H1 (cell line): ENCODE results near the gene THBS3. TPM values are rescaled to one million over a fixed set of nuclear protein-coding genes. Genes with fewer than 3 reads are reported as not detected.

Source experiments
- CTCF ChIA-PET: fragments of 300-600 bp; sonication (Branson Sonifier 250); formaldehyde crosslinking; loops from one replicate; lab custom pipeline; 2021; ENCODE audit not compliant: partially characterized antibody; lab: Charles Lee
- POLR2A ChIA-PET: fragments of 300-600 bp; sonication (Branson Sonifier 250); formaldehyde crosslinking; loops from one replicate; lab custom pipeline; 2021; ENCODE audit warnings: inconsistent platforms; ENCODE audit not compliant: partially characterized antibody; lab: Charles Lee
- DNase-seq, 2 experiments: peaks; one replicate each; pipeline versions ENCODE4 v3.0.0 to v3.0.0-alpha.2; 2010 to 2022; ENCODE audit warnings: low spot score in 2 of 2, low read depth in 1 of 2, mixed read lengths in 1 of 2
- FAIRE-seq: peaks from 2 replicates; lab custom pipeline; 2011; peaks lifted over from hg19 to GRCh38; lab: Jason Lieb, UNC
- H2AFZ ChIP-seq: 2 replicates; pipeline ENCODE4 v1.8.1; 2012; ENCODE audit warnings: low read length, inconsistent platforms
- H2AK5ac ChIP-seq: 2 replicates; pipeline ENCODE4 v1.6.1; 2013; ENCODE audit warnings: low read depth, low read length
- H2BK120ac ChIP-seq: replicated peaks from 2 replicates; pipeline ENCODE3; 2013; ENCODE audit warnings: low read depth, low read length, inconsistent platforms
- H2BK12ac ChIP-seq: 2 replicates; pipeline ENCODE4 v1.6.1; 2013; ENCODE audit warnings: low read depth, low read length
- H2BK15ac ChIP-seq: 2 replicates; pipeline ENCODE4 v1.6.1; 2013; ENCODE audit warnings: low read length
- H2BK20ac ChIP-seq: 2 replicates; pipeline ENCODE4 v1.6.1; 2013; ENCODE audit warnings: low read length
- H2BK5ac ChIP-seq: 2 replicates; pipeline ENCODE4 v1.6.1; 2013; ENCODE audit warnings: low read depth, low read length
- H3K14ac ChIP-seq: 2 replicates; pipeline ENCODE4 v1.6.1; 2013; ENCODE audit warnings: inconsistent platforms; ENCODE audit not compliant: insufficient read length
- H3K18ac ChIP-seq: 2 replicates; pipeline ENCODE4 v1.6.1; 2013; ENCODE audit warnings: low read length; ENCODE audit errors: extremely low read depth
- H3K23ac ChIP-seq: 2 replicates; pipeline ENCODE4 v1.6.1; 2013; ENCODE audit warnings: inconsistent platforms; ENCODE audit not compliant: insufficient read length
- H3K23me2 ChIP-seq: 2 replicates; pipeline ENCODE4 v1.6.1; 2013; ENCODE audit warnings: low read depth, low read length
- H3K27ac ChIP-seq: 2 replicates; pipeline ENCODE4 v1.6.1; 2011; ENCODE audit warnings: low read depth, low read length, inconsistent platforms
- H3K27me3 ChIP-seq, 4 experiments: replicated peaks in 1 of 4; 1 replicate in 1 of 4; 2 replicates in 3 of 4; pipeline versions ENCODE4 v1.6.1 to v1.8.1; 2011 to 2013; ENCODE audit warnings: low read length in 3 of 4, mild to moderate bottlenecking in 3 of 4, inconsistent platforms in 2 of 4, mixed read lengths in 2 of 4, moderate library complexity in 1 of 4; ENCODE audit not compliant: control insufficient read depth in 3 of 4, insufficient read depth in 3 of 4; ENCODE audit errors: extremely low read depth in 1 of 4
- H3K36me3 ChIP-seq, 4 experiments: 2 replicates each; pipeline versions ENCODE4 v1.6.1 to v1.8.1; 2011 to 2013; ENCODE audit warnings: mild to moderate bottlenecking in 4 of 4, low read length in 3 of 4, moderate library complexity in 2 of 4, control low read depth in 1 of 4, inconsistent platforms in 1 of 4; ENCODE audit not compliant: insufficient read depth in 4 of 4, control insufficient read depth in 2 of 4
- H3K4ac ChIP-seq: replicated peaks from 2 replicates; pipeline ENCODE3; 2013; ENCODE audit warnings: low read length, low read depth, mixed read lengths, inconsistent platforms; ENCODE audit not compliant: insufficient read length
- H3K4me1 ChIP-seq, 4 experiments: replicated peaks in 1 of 4; 1 replicate in 1 of 4; 2 replicates in 3 of 4; pipeline versions ENCODE4 v1.6.1 to v1.8.1; 2011 to 2013; ENCODE audit warnings: low read length in 3 of 4, inconsistent platforms in 2 of 4, mixed read lengths in 1 of 4; ENCODE audit not compliant: insufficient read depth in 4 of 4, control insufficient read depth in 3 of 4
- H3K4me2 ChIP-seq, 2 experiments: 2 replicates each; pipeline versions ENCODE4 v1.6.1 to v1.8.1; 2011 to 2013; ENCODE audit warnings: low read depth in 2 of 2, low read length in 2 of 2, control low read depth in 1 of 2, inconsistent platforms in 1 of 2, mild to moderate bottlenecking in 1 of 2; ENCODE audit not compliant: insufficient read depth in 1 of 2
- H3K4me3 ChIP-seq, 4 experiments: fragments of 200-600, 300-600 bp in 1 of 4; sonication (generic), shearing (Covaris generic), sonication (Bioruptor Twin) in 1 of 4; 2 replicates each; pipeline versions ENCODE4 v1.5.1 to v1.8.1; 2011 to 2016; ENCODE audit warnings: low read length in 4 of 4, low read depth in 3 of 4, control low read depth in 2 of 4, inconsistent platforms in 2 of 4, mild to moderate bottlenecking in 2 of 4, mixed read lengths in 1 of 4, moderate library complexity in 1 of 4; ENCODE audit not compliant: insufficient read depth in 2 of 4; ENCODE audit errors: extremely low read depth in 1 of 4
- H3K56ac ChIP-seq: replicated peaks from 2 replicates; pipeline ENCODE3; 2013; ENCODE audit warnings: low read depth, mild to moderate bottlenecking, mixed read lengths, low read length, inconsistent platforms; ENCODE audit not compliant: insufficient read length
- H3K79me1 ChIP-seq: 2 replicates; pipeline ENCODE4 v1.6.1; 2013; ENCODE audit warnings: low read depth, low read length, control low read depth
- H3K79me2 ChIP-seq, 2 experiments: 2 replicates each; pipeline versions ENCODE4 v1.6.1 to v1.8.1; 2012 to 2013; ENCODE audit warnings: low read length in 2 of 2, mild to moderate bottlenecking in 2 of 2, inconsistent platforms in 1 of 2; ENCODE audit not compliant: insufficient read depth in 2 of 2, control insufficient read depth in 1 of 2
- H3K9ac ChIP-seq, 4 experiments: replicated peaks in 1 of 4; 1 replicate in 1 of 4; 2 replicates in 3 of 4; pipeline versions ENCODE4 v1.6.1 to v1.8.1; 2011 to 2013; ENCODE audit warnings: low read depth in 3 of 4, low read length in 3 of 4, control low read depth in 2 of 4, mild to moderate bottlenecking in 2 of 4, moderate library complexity in 2 of 4, inconsistent platforms in 1 of 4; ENCODE audit errors: extremely low read depth in 1 of 4
- H3K9me3 ChIP-seq, 2 experiments: 2 replicates each; pipeline versions ENCODE4 v1.6.1 to v1.8.1; 2012 to 2013; ENCODE audit warnings: mild to moderate bottlenecking in 2 of 2, moderate library complexity in 2 of 2, control low read depth in 1 of 2, inconsistent platforms in 1 of 2, low read depth in 1 of 2, low read length in 1 of 2, mixed read lengths in 1 of 2; ENCODE audit not compliant: insufficient read depth in 2 of 2
- H4K20me1 ChIP-seq, 2 experiments: replicated peaks in 1 of 2; 2 replicates each; pipeline versions ENCODE3 to v1.8.1; 2011 to 2013; ENCODE audit warnings: inconsistent platforms in 2 of 2, low read length in 2 of 2, mild to moderate bottlenecking in 1 of 2; ENCODE audit not compliant: insufficient read depth in 2 of 2, control insufficient read depth in 1 of 2
- H4K5ac ChIP-seq: 2 replicates; pipeline ENCODE4 v1.6.1; 2013; ENCODE audit warnings: low read length, low read depth, mixed read lengths, inconsistent platforms; ENCODE audit not compliant: insufficient read length
- H4K8ac ChIP-seq: 2 replicates; pipeline ENCODE4 v1.8.0; 2013; ENCODE audit warnings: mild to moderate bottlenecking, moderate library complexity, low read length, inconsistent platforms; ENCODE audit not compliant: insufficient read depth; ENCODE audit errors: extremely low read depth
- H4K91ac ChIP-seq: replicated peaks from 2 replicates; pipeline ENCODE3; 2013; ENCODE audit warnings: low read length, mixed read lengths, inconsistent platforms; ENCODE audit not compliant: insufficient read length
- ATF2 ChIP-seq: IDR thresholded peaks from 2 replicates; pipeline ENCODE4 v1.6.1; 2012; ENCODE audit warnings: low read length, inconsistent platforms
- BACH1 ChIP-seq: IDR thresholded peaks from 2 replicates; pipeline ENCODE4 v1.6.1; 2012; ENCODE audit warnings: low read length, improper control_type of control experiment
- CBX5 ChIP-seq: fragments of 300-800, 300-1000 bp; sonication (generic); IDR thresholded peaks from 2 replicates; pipeline ENCODE4 v1.7.1; 2016; ENCODE audit warnings: antibody characterized with exemption, low read length, low read depth
- CEBPB ChIP-seq: IDR thresholded peaks from 2 replicates; pipeline ENCODE4 v1.6.1; 2012; ENCODE audit warnings: low read depth, low read length
- CREB1 ChIP-seq: IDR thresholded peaks from 2 replicates; pipeline ENCODE4 v1.6.1; 2012; ENCODE audit warnings: inconsistent platforms
- GABPA ChIP-seq: IDR thresholded peaks from 2 replicates; pipeline ENCODE4 v1.6.1; 2011; ENCODE audit warnings: mild to moderate bottlenecking, low read length, moderate library complexity, borderline replicate concordance; ENCODE audit not compliant: insufficient read depth
- KDM5A ChIP-seq: fragments of 200-600 bp; IDR thresholded peaks from 2 replicates; pipeline ENCODE4 v1.7.1; 2012; ENCODE audit warnings: mild to moderate bottlenecking, low read length, inconsistent platforms, mixed read lengths
- NRF1 ChIP-seq: IDR thresholded peaks from 2 replicates; pipeline ENCODE4 v1.6.1; 2011; ENCODE audit warnings: mild to moderate bottlenecking, low read depth, low read length, improper control_type of control experiment
- PHF8 ChIP-seq: fragments of 200-600 bp; sonication (generic); conservative IDR thresholded peaks from 2 replicates; pipeline ENCODE4 v1.7.1; 2012; ENCODE audit warnings: low read depth, mild to moderate bottlenecking, inconsistent platforms, low read length, moderate library complexity
- POLR2A ChIP-seq, 2 experiments: IDR thresholded peaks; 1 replicate in 1 of 2; 2 replicates in 1 of 2; pipeline ENCODE4 v1.6.1; 2011; ENCODE audit warnings: low read depth in 2 of 2, low read length in 2 of 2, mild to moderate bottlenecking in 2 of 2; ENCODE audit errors: control extremely low read depth in 1 of 2
- POLR2AphosphoS5 ChIP-seq: IDR thresholded peaks from 2 replicates; pipeline ENCODE4 v1.6.1; 2011; ENCODE audit warnings: low read depth, low read length
- TAF1 ChIP-seq: IDR thresholded peaks from 2 replicates; pipeline ENCODE4 v1.6.1; 2011; ENCODE audit warnings: mild to moderate bottlenecking, low read depth, low read length
- TCF12 ChIP-seq: IDR thresholded peaks from 2 replicates; pipeline ENCODE4 v1.6.1; 2011; ENCODE audit warnings: low read depth, mild to moderate bottlenecking, low read length
- ZNF274 ChIP-seq: IDR thresholded peaks from 2 replicates; pipeline ENCODE4 v1.7.0; 2012; ENCODE audit warnings: low read length, borderline replicate concordance; ENCODE audit errors: extremely low read depth
- WGBS, 2 experiments: shearing (Covaris generic) in 1 of 2; methylation state at CpG; one replicate each; pipeline versions ENCODE4 v1.1.6 to v1.1.7; 2013 to 2015; ENCODE audit warnings: low lambda C conversion rate in 2 of 2, mixed read lengths in 2 of 2, inconsistent platforms in 1 of 2, low coverage in 1 of 2, missing lambda C conversion rate in 1 of 2; ENCODE audit not compliant: insufficient replicate concordance in 2 of 2, insufficient coverage in 1 of 2, insufficient read length in 1 of 2; ENCODE audit errors: extremely low coverage in 1 of 2, missing lambda C conversion rate in 1 of 2; 5-methylcytosine and 5-hydroxymethylcytosine counted together
- polyA plus RNA-seq, 7 experiments: library from polyadenylated mRNA; depleted of rRNA in 3 of 7; stranded (reverse) in 5 of 7; unstranded in 2 of 7; fragments of >200 nt in 5 of 7; fragments of 200-250 nt in 2 of 7; gene quantifications; 1 replicate in 5 of 7; 2 replicates in 1 of 7; 4 replicates in 1 of 7; pipeline versions ENCODE4 v1.2.1 to v1.2.3, GENCODE V29; 2011 to 2013; ENCODE audit warnings: missing spikeins in 2 of 7, mixed read lengths in 2 of 7
- total RNA-seq: library from RNA; stranded (reverse); fragmentation: NEBNext Ultra II Directional; extraction: Animal tissue kit (Norgen Biotek cat#: 25700); gene quantifications from 2 replicates; pipeline ENCODE4 v1.2.1, GENCODE V29; 2021

Gene THBS3
- total and polyA plus RNA-seq, 2 of the 8 experiments (the other 6 are each of a cell fraction or from before 2014, with no cell fraction given): 3.0 to 3.5 TPM

GRCh38 chr1:155200920-155201319, 6.8 kb downstream of the THBS3 start:
- Histone ChIP-seq H3K14ac (no peak overlapping the region), H3K9ac (no peak overlapping the region), H2AFZ (no peak overlapping the region), H3K36me3 (peaks cover 46 to 80% (median 63%) of the 10 kb centered on the region in 4 experiments), H3K4me3 (no peak overlapping the region), H3K27ac (no peak overlapping the region), H4K5ac (no peak overlapping the region), H2BK12ac (no peak overlapping the region), H4K8ac (no peak overlapping the region), H3K79me2 (peaks cover under 1 to 25% of the 10 kb centered on the region in 2 experiments; a peak in 3 of 4 replicates), H3K56ac (no peak overlapping the region), H2BK20ac (no peak overlapping the region), H3K4me2 (no peak overlapping the region), H2BK120ac (no peak overlapping the region), H2BK15ac (no peak overlapping the region), H2AK5ac (no peak overlapping the region), H2BK5ac (no peak overlapping the region), H3K9me3 (no peaks in the 10 kb centered on the region), H3K23ac (no peak overlapping the region), H3K27me3 (no peaks in the 10 kb centered on the region; a peak in 1 of 7 replicates), H4K20me1 (peaks cover 21 to 46% of the 10 kb centered on the region in 2 experiments), H3K4me1 (peaks cover 6 to 23% (median 18%) of the 10 kb centered on the region in 4 experiments), H3K23me2 (peaks cover 6% of the 10 kb centered on the region), H3K4ac (no peak overlapping the region), H3K18ac (no peak overlapping the region), H4K91ac (no peak overlapping the region), H3K79me1 (peaks cover 22% of the 10 kb centered on the region)
- FAIRE-seq: no peak
- ChIA-PET CTCF (interaction anchor here (0.9 to 1.7 kb wide), 3 partner anchors 24 to 49 kb away, joined by 3 to 7 read pairs (median 4); no protein-coding TSS in a partner anchor), POLR2A (interaction anchor here (0.6 to 19.4 kb wide), 9 partner anchors 5 to 124 kb away, joined by 3 to 512 read pairs (median 5); partner anchors contain the start of genes KRTCAP2 and TRIM46)
- 95% methylated on average over 5 of the region's 5 CpGs; no CpG with 5 or more reads in 1 of the 2 experiments for WGBS, 2 experiments
- no peak for DNase-seq
- peak in 1 of 2 experiments; percentile 38; a peak in 1 of 3 replicates for TF ChIP-seq POLR2A (IDR thresholded peaks at IDR 0.05; ENCODE audit: control extremely low read depth in 1 of 2, low read depth in 2 of 2, low read length in 2 of 2)
- no peak for TF ChIP-seq KDM5A
- no peak for TF ChIP-seq TAF1
- TF ChIP-seq POLR2AphosphoS5: peak; percentile 65
- TF ChIP-seq CBX5: no peak
- TF ChIP-seq ZNF274: no peak
- TF ChIP-seq ATF2: no peak
- no peak for TF ChIP-seq CREB1
- no peak for TF ChIP-seq CEBPB
- no peak for TF ChIP-seq BACH1
- TF ChIP-seq PHF8: no peak
- no peak for TF ChIP-seq TCF12
- TF ChIP-seq GABPA: no peak
- TF ChIP-seq NRF1: no peak
